PC-9 (cell line): Measurements from ENCODE around the gene BUD23. TPM values are rescaled to one million over a fixed set of nuclear protein-coding genes. Genes with fewer than 3 reads are reported as not detected.

Experiments
- microRNA-seq: library from miRNA; unstranded; fragments of <30 nt; microRNA quantifications from one replicate; pipeline ENCODE4 v1.2.0, GENCODE V29; 2021; ENCODE audit warnings: borderline number of aligned reads, borderline replicate concordance
- total RNA-seq: library from RNA; stranded (reverse); gene quantifications from 2 replicates; pipeline ENCODE4 v1.2.3, GENCODE V29; 2021

Gene BUD23
- total RNA-seq, 1 experiment from 2014 or later, result 122 TPM

Small RNA genes within 50 kb of the gene (microRNA-seq; reads per million reads assigned to microRNA genes)
- gene MIR4284, result not detected

Other genes starting within 250 kb of the BUD23 start
- 0.92 and 1.3 TPM in 2 replicates for gene FZD9, start 249.8 kb upstream of the BUD23 start, total RNA-seq
- 73.6 and 88.4 TPM in 2 replicates for gene BAZ1B, start 161.3 kb upstream of the BUD23 start, total RNA-seq
- gene BCL7B, start 125.9 kb upstream of the BUD23 start, total RNA-seq, result 57.1 and 70.4 TPM in 2 replicates
- gene TBL2, start 105.0 kb upstream of the BUD23 start, total RNA-seq, result 43.9 and 49.2 TPM in 2 replicates
- gene MLXIPL, start 59.1 kb upstream of the BUD23 start, total RNA-seq, result 24.9 and 32.0 TPM in 2 replicates
- gene VPS37D, start 15.8 kb upstream of the BUD23 start, total RNA-seq, result 8.3 and 12.4 TPM in 2 replicates
- gene DNAJC30, start 144 bp upstream of the BUD23 start, total RNA-seq, result 8.0 and 9.5 TPM in 2 replicates
- gene STX1A, start 36.1 kb downstream of the BUD23 start, total RNA-seq, result 39.1 and 40.5 TPM in 2 replicates
- gene ABHD11, start 55.2 kb downstream of the BUD23 start, total RNA-seq, result 74.4 and 92.6 TPM in 2 replicates
- gene CLDN3, start 86.7 kb downstream of the BUD23 start, total RNA-seq, result 31.3 and 45.2 TPM in 2 replicates
- 498 and 602 TPM in 2 replicates for gene CLDN4, start 147.4 kb downstream of the BUD23 start, total RNA-seq
- gene METTL27, start 158.9 kb downstream of the BUD23 start, total RNA-seq, result 23.2 and 34.7 TPM in 2 replicates
- 0.48 and 0.72 TPM in 2 replicates for gene TMEM270, start 177.6 kb downstream of the BUD23 start, total RNA-seq